DOHH2 (cell line): ENCODE data around the gene TMEM69.

Source experiments
- EZH2phosphoT487 ChIP-seq: fragments of 200-600 bp; sonication (generic); IDR thresholded peaks from 2 replicates; pipeline ENCODE4 v1.6.1; 2017; ENCODE audit warnings: borderline replicate concordance, mild to moderate bottlenecking, antibody characterized with exemption, low read length, moderate library complexity, mixed read lengths
- TF ChIP-seq, protein P1 (sequence below): fragments of 200-600 bp; sonication (generic); IDR thresholded peaks from one replicate; pipeline ENCODE4 v1.5.1; 2014; ENCODE audit warnings: antibody characterized with exemption, mild to moderate bottlenecking, low read depth, low read length; ENCODE audit not compliant: poor library complexity, severe bottlenecking

DNA sequence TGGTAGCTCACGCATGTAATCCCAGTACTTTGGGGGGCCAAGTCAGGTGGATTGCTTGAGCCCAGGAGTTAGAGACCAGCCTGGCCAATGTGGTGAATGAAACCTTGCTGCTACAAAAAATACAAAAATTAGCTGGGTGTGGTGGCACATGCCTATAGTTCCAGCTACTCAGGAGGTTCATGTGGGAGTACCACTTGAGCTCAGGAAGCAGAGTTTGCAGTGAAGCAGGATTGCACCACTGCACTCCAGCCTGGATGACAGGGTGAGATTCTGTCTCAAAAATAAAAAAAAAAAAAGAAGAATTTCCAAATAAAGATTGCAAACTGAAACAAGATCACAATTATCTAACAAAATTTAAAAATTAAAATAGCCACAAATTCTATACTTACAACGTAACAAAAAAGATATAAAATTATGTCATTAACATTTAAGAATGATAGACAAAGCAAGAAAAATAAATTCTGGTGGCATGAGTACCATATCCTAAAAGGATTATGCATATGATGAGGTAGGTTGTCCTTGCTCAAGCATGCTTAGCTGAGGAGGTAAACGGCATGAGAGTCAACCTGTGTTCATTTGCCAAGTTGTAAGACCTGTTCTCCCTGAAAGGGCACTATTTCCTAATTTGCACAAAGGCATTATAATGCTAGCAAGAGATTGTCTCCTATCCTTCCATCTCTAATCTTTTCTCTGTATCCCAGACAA lies 42.2 kb downstream of the TMEM69 start:
- TF ChIP-seq, protein P1, sequence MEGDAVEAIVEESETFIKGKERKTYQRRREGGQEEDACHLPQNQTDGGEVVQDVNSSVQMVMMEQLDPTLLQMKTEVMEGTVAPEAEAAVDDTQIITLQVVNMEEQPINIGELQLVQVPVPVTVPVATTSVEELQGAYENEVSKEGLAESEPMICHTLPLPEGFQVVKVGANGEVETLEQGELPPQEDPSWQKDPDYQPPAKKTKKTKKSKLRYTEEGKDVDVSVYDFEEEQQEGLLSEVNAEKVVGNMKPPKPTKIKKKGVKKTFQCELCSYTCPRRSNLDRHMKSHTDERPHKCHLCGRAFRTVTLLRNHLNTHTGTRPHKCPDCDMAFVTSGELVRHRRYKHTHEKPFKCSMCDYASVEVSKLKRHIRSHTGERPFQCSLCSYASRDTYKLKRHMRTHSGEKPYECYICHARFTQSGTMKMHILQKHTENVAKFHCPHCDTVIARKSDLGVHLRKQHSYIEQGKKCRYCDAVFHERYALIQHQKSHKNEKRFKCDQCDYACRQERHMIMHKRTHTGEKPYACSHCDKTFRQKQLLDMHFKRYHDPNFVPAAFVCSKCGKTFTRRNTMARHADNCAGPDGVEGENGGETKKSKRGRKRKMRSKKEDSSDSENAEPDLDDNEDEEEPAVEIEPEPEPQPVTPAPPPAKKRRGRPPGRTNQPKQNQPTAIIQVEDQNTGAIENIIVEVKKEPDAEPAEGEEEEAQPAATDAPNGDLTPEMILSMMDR, result no peak
- no peak for TF ChIP-seq EZH2phosphoT487
